ACC112 (cell line): ENCODE measurements around the gene CHERP.

Source experiments
- H2AFZ ChIP-seq: fragments of 200-600 bp; sonication (generic); one replicate; pipeline ENCODE4 v1.6.0; 2017; ENCODE audit warnings: antibody characterized with exemption, low read length; ENCODE audit not compliant: unreplicated experiment
- H3K27ac ChIP-seq: fragments of 200-600 bp; sonication (generic); 2 replicates; pipeline ENCODE4 v1.5.1; 2014; ENCODE audit warnings: low read depth, mild to moderate bottlenecking, antibody characterized with exemption, low read length, moderate library complexity
- H3K27me3 ChIP-seq: fragments of 200-600 bp; sonication (generic); 2 replicates; pipeline ENCODE4 v1.6.1; 2014; ENCODE audit warnings: mild to moderate bottlenecking, antibody characterized with exemption, low read length, moderate library complexity, mixed read lengths; ENCODE audit not compliant: insufficient read depth
- H3K36me3 ChIP-seq: fragments of 200-600 bp; sonication (generic); 2 replicates; pipeline ENCODE4 v1.6.1; 2016; ENCODE audit warnings: mild to moderate bottlenecking, antibody characterized with exemption, low read length, moderate library complexity, mixed read lengths; ENCODE audit not compliant: insufficient read depth
- H3K4me1 ChIP-seq: fragments of 200-600 bp; sonication (generic); one replicate; pipeline ENCODE4 v1.6.1; 2016; ENCODE audit warnings: low read length, mixed read lengths; ENCODE audit not compliant: insufficient read depth, unreplicated experiment, control insufficient read depth
- H3K4me3 ChIP-seq: fragments of 200-600 bp; sonication (generic); 2 replicates; pipeline ENCODE4 v1.5.1; 2014; ENCODE audit warnings: mild to moderate bottlenecking, low read depth, low read length
- H3K79me2 ChIP-seq: fragments of 200-600 bp; sonication (generic); one replicate; pipeline ENCODE4 v1.6.0; 2016; ENCODE audit warnings: low read length; ENCODE audit not compliant: control insufficient read depth, unreplicated experiment, insufficient read depth

CHERP gene

DNA sequence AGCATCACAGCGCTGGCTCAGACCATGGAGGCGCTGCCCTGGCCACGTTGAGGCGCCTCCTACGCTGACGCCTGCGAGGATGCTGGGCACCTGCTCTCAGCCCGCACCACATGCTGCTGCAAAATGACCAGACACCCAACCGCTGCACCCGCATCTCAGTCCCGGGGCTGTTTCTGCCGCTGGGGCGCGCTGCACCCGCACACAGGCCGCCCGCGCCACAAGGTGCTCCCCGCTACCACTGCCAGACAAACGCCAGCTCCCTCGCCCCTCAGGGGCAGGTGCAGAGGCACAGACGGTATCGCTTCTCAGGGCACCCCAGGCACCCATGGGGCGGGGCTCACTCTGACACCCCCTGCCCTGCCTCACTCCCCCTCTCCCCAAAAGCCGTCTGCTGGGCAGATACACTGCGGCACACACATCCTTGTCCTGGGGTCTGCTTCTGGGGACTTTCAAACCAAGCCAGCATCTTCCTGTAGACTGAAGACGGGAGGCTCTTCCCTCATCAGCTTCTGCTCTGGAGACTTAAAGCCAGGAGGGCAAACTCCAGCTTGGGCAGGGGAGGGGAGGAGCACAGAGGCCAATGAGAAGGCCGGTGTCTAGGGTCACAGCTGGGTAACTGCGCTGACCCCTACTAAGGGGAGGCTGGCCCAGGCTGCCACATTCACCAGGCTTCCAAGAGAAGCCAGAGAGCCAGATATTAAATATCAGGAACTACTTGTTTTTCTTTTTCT lies 16.3 kb downstream of the CHERP start:
- Histone ChIP-seq H3K79me2 (no peaks in the 10 kb centered on the region), H3K4me1 (no peaks in the 10 kb centered on the region), H3K27ac (no peak overlapping the region), H3K36me3 (0 out of 2 replicates have a peak, but pooled peaks cover 3% of the 10 kb centered on the region), H3K4me3 (no peak overlapping the region), H3K27me3 (no peaks in the 10 kb centered on the region), H2AFZ (no peak overlapping the region)

- Histone ChIP-seq H2AFZ (no peak overlapping the region), H3K4me3 (no peak overlapping the region), H3K27me3 (no peaks in the 10 kb centered on the region), H3K27ac (no peak overlapping the region), H3K36me3 (0 out of 2 replicates have a peak, but pooled peaks cover 3% of the 10 kb centered on the region), H3K79me2 (no peaks in the 10 kb centered on the region), H3K4me1 (no peaks in the 10 kb centered on the region)
Observed at GRCh38 chr19:16524991-16525734, 17.1 kb downstream of the CHERP start.

DNA sequence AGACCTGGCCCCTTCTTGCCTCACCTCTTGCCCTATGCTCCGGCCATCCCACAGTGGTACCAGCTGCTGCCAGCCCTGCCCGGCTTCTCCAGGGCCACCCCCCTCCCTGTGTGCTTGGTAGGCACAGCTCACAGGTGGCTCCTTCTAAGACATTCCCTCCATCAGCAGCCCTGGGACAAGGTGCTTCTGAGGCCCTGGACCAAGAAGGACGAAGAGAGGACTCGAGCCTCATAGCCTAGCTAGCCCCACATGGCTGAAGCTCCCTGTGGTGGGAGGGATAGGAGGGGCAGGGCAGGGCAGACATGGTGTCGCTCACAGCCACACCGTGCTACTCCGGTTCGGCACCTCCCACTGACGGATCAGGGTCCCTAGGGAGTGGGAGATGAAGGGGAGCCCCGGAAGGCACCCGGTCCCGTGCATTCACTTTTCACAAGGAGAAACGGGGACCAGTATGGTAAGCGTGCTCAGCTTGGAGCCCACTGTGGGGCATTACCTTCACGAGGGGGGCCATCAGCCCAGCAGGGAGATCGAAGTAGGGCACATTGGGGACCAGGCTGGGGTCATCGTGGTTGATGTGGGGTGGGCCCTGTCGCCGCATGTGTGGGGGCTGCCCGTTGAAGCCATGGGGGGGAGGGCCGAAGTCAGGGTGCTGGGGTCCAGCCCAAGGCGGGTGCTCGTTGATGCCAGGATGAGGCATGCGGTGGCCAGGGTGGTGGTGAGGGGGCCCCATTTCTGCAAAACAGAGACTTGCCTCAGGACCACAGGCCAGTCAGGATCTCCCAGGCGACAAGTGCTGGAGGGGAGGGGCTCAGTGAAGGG lies 19.5 kb downstream of the CHERP start:
- Histone ChIP-seq H3K4me1 (no peaks in the 10 kb centered on the region), H3K36me3 (no peaks in the 10 kb centered on the region), H3K27me3 (no peaks in the 10 kb centered on the region), H3K27ac (no peak overlapping the region), H3K79me2 (no peaks in the 10 kb centered on the region), H3K4me3 (no peak overlapping the region), H2AFZ (no peak overlapping the region)

- Histone ChIP-seq H3K27ac (no peak overlapping the region), H3K79me2 (no peaks in the 10 kb centered on the region), H3K27me3 (no peaks in the 10 kb centered on the region), H3K4me1 (no peaks in the 10 kb centered on the region), H3K4me3 (no peak overlapping the region), H2AFZ (no peak overlapping the region), H3K36me3 (no peaks in the 10 kb centered on the region)
Observed at GRCh38 chr19:16521715-16522289, 20.4 kb downstream of the CHERP start.

DNA sequence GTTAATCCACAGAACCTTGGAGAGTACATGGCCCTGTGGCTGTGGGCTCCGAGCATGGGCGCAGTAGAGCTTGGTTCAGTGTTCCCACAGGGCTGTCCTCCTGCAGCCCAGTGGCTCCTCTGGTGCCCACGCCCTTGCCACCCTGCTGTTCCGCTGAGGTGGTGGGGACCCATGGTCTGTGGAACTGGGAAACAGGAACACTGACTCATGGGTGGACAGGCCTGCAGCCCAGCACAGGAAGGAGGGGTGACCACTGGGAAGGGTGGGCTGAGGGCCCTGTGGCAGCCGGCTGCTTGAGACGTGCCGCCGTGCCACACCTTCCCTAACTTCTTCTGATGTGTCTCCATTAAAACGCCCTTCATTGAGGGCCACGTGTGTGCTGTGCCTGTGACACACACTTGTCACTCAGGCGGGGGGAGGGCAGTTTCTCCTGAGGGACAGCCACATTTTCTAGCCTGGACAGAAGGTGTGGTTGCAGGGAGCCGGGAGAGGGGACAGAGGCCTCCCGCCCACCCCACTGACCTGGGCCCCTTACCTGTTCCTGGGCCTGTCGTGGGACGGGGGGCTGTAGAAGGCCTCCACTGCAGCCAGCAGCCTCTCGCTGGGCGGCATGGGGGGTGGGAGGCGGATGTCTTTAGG lies 21.1 kb downstream of the CHERP start:
- no peaks in the 10 kb centered on the region for H3K27me3 ChIP-seq
- H3K79me2 ChIP-seq, result no peaks in the 10 kb centered on the region
- no peak overlapping the region for H2AFZ ChIP-seq
- no peak overlapping the region for H3K4me3 ChIP-seq
- H3K36me3 ChIP-seq, result no peaks in the 10 kb centered on the region
- H3K4me1 ChIP-seq, result no peaks in the 10 kb centered on the region
- no peak overlapping the region for H3K27ac ChIP-seq

GRCh38 chr19:16520074-16520973 lies 21.9 kb downstream of the CHERP start:
- H3K4me3 ChIP-seq, result no peak overlapping the region
- no peak overlapping the region for H2AFZ ChIP-seq
- H3K36me3 ChIP-seq, result no peaks in the 10 kb centered on the region
- H3K79me2 ChIP-seq, result no peaks in the 10 kb centered on the region
- H3K27me3 ChIP-seq, result no peaks in the 10 kb centered on the region
- no peaks in the 10 kb centered on the region for H3K4me1 ChIP-seq
- H3K27ac ChIP-seq, result no peak overlapping the region

GRCh38 chr19:16519230-16519687 lies 23.0 kb downstream of the CHERP start:
- no peaks in the 10 kb centered on the region for H3K36me3 ChIP-seq

GRCh38 chr19:16518483-16519229 lies 23.6 kb downstream of the CHERP start:
- Histone ChIP-seq H3K4me3 (no peak overlapping the region), H3K36me3 (no peaks in the 10 kb centered on the region), H3K27ac (no peak overlapping the region), H2AFZ (no peak overlapping the region), H3K79me2 (no peaks in the 10 kb centered on the region), H3K4me1 (no peaks in the 10 kb centered on the region), H3K27me3 (no peaks in the 10 kb centered on the region)

More at GRCh38 chr19:16519230-16519687, 23.0 kb downstream of the CHERP start:
- H3K4me1 ChIP-seq, result no peaks in the 10 kb centered on the region
- H3K27me3 ChIP-seq, result no peaks in the 10 kb centered on the region
- no peak overlapping the region for H3K4me3 ChIP-seq
- H3K27ac ChIP-seq, result no peak overlapping the region
- H2AFZ ChIP-seq, result no peak overlapping the region
- no peaks in the 10 kb centered on the region for H3K79me2 ChIP-seq

DNA sequence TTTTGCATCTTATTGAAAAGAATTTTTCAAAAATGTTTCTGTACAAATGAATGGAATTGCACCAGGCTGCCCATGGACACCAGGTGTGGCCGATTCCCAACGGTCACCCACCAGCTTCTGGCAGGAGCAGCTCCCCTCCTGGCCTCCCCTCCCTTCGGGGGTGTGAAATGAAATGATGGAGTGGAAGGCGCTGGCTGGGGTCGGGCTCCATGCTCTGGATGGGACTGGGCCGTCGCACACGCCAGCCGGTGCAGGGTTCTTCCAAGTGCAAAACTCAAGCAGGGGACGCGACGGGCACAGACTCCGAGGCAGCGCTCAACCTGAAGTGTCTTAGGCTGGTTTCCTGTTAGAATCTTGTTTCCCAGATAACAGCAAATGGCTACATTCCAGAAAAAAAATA lies 24.2 kb downstream of the CHERP start:
- Histone ChIP-seq H3K4me1 (no peaks in the 10 kb centered on the region), H3K27ac (no peak overlapping the region), H3K4me3 (no peak overlapping the region), H3K36me3 (no peaks in the 10 kb centered on the region), H2AFZ (no peak overlapping the region), H3K79me2 (no peaks in the 10 kb centered on the region), H3K27me3 (no peaks in the 10 kb centered on the region)
